GM21390 (cell line): ENCODE data around the gene NEU2.
"Not testable (repeated sequence)": the region's sequence is repeated elsewhere in the genome, so short reads cannot be mapped to it uniquely, and the experiment has no call there.

Experiments used
- ATAC-seq: cut with Tn5 transposase; IDR thresholded peaks from one replicate; pipeline ENCODE4 v1.9.1; 2021; ENCODE audit not compliant: unreplicated experiment

NEU2 gene

GRCh38 chr2:233010569-233011267 lies 21.8 kb upstream of the NEU2 start:
- ATAC-seq = no peak

GRCh38 chr2:233011268-233011650 lies 21.2 kb upstream of the NEU2 start:
- no peak for ATAC-seq

- no peak for ATAC-seq
Observed at GRCh38 chr2:233011702-233012131, 20.8 kb upstream of the NEU2 start.

DNA sequence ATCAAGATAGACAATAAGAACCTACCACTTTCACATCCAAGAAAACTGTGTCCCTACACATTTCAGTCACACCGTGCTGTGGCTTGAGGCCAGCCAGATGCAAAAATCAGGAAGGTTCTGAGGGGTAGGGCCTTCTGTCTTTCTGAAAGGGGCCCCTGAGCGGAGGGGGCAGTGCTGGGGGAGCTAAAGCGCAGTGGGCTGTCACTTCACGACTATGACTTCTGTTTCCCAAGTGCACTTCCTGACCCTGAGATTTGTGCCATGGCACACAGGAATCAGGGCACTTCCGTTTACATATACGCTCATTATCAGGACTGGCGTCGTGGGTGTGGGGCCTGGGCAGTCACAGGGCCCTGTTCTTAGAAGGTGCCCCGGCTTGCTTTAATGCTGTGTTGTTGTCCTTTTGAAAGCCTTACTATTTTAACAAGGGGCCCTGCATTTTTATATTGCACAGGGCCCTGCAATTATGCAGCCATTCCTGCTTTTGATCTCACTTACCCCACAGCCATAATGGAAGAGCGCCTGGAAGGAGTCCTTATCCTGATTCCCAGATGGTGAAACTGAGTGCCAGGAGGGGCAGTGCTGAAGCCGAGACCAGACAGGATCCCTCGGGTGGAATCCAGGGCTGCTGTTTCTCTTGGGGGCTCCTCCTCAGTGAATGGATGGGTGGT lies 20.0 kb upstream of the NEU2 start:
- ATAC-seq = no peak

DNA sequence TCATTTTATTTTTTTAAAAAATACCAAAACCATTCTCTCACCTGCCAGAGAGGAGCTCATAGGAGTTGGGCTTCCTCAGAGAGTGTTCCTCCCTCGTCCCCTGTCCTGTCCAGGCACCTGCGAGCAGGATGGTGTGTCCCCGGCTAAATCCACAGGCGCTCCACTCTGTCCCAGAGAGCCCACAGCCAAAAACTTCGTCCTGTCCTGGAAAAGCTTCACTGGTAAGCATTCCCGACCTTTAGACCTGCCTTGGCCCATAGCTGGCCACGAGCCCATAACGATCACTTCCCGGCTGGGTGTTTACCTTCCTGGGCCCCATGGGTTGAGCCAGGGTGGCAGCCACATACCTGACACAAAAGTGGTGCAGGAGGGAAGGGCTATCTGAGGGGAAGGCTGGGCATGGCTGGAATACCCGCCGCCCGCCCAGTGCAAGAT lies 19.4 kb upstream of the NEU2 start, which contains the start of gene NGEF:
Gene NGEF (minus strand): TSS at position 230 of the 435 bp plus-strand sequence. CDS start 38,366 bp downstream, outside the sequence.
- ATAC-seq = no peak

DNA sequence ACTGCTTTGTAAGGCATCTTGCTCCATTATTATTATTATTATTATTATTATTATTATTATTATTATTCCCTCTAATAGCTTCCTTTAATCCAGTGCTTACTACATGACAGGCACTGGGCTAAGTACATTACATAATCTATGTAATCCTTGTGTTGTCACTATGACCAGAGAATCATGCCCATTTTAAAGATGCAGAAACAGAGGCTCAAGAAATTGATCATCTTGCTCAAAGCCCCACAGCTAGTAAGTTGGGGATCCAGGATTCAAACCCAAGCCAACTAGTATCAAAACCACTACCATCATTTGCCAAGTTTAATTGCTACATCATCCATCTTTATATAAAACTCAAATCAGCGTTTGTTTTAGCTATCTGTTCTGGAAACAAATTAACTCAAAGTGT lies 18.8 kb upstream of the NEU2 start:
- ATAC-seq = no peak

DNA sequence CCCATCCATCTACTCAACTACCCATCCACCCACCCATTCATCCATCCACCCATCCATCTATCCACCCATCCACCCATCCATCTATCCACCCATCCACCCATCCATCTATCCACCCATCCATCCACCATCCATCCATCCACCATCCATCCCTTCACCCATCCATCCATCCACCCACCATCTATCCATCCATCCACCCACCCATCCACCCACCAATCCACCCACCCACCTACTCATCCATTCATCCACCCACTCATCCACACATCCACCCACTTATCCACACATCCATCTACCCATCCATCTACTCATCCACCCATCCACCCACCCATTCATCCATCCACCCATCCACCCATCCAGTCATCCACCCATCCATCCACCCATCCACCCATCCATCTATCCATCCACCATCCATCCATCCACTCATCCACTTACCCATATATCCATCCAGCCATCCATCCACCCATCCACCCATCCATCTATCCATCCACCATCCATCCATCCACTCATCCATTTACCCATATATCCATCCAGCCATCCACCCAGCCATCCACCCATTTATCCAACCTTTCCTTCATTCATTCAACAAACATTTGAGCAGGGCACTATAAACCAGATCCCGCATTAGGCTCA lies 17.3 kb upstream of the NEU2 start:
- ATAC-seq = no peak

DNA sequence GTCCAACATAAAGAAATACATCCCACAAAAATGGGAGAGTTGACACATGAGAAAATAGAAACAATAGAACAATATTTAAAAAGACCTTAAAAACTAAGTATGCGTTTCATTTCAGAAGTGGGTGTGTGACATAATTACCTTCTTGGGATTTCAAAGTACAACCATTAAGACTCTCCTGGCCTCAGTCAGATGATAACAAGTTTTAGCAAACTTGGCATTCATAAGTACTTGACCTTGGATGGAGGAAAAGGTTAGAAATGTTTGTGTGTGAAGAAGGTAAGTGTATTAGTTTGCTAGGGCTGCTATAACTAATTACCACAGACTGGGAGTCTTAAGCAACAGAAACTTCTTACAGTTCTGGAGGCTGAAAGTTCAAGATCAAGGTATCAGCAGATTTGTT lies 14.5 kb upstream of the NEU2 start:
- ATAC-seq = no peak

DNA sequence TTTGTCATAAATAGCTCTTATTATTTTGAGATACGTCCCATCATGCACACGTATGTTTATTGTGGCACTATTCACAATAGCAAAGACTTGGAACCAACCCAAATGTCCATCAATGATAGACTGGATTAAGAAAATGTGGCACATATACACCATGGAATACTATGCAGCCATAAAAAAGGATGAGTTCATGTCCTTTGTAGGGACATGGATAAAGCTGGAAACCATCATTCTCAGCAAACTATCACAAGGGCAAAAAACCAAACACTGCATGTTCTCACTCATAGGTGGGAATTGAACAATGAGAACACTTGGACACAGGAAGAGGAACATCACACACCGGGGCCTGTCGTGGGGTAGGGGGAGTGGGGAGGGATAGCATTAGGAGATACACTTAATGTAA lies 12.9 kb upstream of the NEU2 start:
- ATAC-seq = not testable (repeated sequence)

DNA sequence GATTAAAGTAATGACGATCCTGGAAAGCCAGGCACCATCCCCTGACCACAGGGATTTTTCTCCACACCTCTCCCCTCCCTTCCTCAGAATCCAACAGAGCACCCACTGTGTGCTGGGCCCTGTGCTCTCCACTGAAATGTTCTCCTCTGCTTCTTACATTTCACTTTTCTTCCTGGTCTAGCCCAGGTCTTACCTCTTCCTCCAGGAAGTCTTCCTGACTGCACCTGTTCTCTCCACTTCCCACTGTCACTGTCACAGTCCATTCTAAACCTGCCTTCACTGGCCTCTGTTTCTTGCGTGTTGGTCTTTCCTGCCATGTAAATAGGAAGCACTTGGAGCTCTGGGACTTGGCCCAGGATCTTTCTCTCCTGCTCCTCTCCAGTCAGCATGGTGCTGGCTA lies 12.0 kb upstream of the NEU2 start:
- no peak for ATAC-seq

- ATAC-seq = no peak
Observed at GRCh38 chr2:233021771-233022170, 10.7 kb upstream of the NEU2 start.

GRCh38 chr2:233022561-233022960 lies 9.9 kb upstream of the NEU2 start:
- ATAC-seq = no peak

GRCh38 chr2:233023007-233023760 lies 9.3 kb upstream of the NEU2 start:
- ATAC-seq = no peak

DNA sequence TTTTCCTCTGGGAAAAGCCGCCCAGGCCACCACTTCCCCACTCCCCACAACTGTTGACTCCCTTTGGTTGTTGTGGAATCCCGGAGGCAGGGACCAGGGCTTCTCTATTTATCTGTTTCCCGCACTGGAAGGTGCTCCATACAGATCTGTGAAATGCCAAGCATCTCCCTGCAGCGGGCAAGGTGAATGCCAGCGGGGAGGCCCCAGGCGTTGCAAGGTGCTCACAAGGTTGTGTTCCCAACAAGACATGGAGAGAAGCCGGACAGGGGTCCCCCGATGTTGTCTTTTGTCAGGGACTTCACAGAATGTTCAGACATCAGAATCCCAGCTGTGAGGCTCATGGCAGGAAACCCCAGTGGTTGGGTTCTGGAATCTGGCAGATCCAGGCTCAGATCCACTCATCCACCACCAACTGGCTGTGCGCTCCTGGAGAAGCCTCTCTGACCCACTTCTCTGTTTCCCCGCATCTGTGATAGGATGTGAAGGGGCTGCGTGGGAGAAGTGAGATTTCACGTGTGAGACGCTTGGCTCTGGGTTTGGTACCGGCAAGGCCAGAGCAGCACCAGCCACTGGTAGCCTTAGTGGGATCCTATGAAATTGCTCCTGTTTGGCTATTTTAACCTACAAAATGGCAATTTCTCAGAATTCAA lies 8.6 kb upstream of the NEU2 start:
- ATAC-seq = no peak

DNA sequence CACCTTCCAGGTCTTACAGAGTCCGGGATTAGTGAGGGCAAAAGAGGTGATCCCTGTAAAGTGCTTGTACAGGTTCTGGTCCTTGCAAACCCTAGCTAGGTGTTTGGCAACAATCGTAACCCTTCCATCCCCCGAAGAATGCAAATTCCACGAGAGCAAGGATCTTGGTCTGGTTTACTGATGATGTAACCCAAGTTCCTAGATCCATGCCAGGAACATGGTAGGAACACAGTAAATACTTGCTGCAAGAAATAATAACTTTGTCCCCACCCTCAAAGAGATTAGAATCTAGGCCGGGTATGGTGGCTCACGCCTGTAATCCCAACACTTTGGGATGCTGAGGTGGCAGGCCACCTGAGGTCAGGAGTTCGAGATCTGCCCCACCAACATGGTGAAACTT lies 6.8 kb upstream of the NEU2 start:
- no peak for ATAC-seq

- no peak for ATAC-seq
Observed at GRCh38 chr2:233026198-233026813, 6.2 kb upstream of the NEU2 start.

DNA sequence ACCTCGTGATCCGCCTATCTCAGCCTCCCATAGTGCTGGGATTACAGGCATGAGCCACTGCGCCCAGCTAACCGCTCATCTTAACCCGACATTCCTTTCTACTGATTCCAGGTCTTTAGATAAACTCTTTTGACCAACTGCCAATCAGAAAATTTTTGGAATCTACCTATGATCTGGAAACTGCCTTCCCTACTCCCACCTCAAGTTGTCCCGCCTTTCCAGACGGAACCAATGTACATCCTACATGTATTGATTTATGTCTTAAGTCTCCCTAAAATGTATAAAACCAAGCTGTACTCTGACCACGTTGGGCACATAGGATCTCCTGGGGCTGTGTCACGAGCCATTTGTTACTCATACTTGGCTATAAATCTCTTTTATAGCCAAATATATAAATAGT lies 3.2 kb upstream of the NEU2 start:
- ATAC-seq = no peak

DNA sequence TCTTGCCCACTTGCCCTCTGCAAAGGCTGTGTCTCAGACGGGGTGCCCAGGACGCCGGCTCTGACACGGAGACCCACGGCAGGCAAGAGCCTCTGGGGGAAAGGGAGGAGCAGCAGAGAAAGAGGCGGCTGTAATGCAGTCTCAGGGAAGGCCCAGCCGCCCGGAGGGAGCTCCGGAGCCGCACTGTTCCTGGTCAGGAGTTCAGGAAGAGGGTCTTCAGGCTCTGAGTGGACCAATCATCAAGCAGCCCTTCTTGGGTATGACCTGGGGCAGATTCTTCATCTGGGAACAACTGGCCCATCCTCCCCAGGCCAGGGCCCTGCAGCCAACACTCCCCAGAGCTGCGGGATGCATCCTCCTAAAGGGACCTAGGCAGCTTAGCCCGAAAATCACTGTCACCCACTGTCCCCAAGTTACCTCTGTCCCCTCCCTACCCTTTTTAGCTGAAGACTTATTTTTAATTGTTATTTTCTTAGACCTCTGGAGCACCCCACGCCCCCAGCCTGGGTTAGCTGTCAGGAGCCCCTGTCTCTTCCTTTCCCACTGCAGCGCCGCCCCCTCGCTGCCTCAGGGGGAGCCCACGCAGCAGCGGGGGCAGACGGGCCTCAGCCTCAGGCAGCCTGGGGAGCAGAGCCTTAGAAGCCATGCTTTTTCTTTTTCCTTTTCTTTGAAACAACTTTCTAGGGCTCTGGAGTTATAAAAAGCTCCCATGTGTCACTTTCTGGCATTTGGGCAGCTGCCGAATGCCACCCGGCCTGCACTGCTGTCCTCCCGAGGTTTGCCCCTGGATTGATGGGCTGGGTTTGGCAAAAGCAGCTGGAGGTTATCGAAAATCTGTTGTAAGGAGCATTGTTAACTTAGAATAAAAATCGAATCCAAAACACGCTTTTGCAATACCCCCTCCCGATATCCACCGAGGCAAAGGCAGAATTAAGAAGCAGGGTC lies 644 bp upstream of the NEU2 start:
- no peak for ATAC-seq

GRCh38 chr2:233033672-233034071 lies 1.2 kb downstream of the NEU2 start:
- no peak for ATAC-seq
